HEK293T (cell line): Measurements from ENCODE around the gene CSNK2A3.

ENCODE experiments used
- CTCF ChIA-PET: fragments of 350-600 bp; formaldehyde crosslinking; extraction: SDS; loops from one replicate; lab custom pipeline; 2021; ENCODE audit warnings: antibody characterized with exemption, inconsistent platforms; lab: Yijun Ruan, JAX
- POLR2A ChIA-PET: fragments of 350-600 bp; formaldehyde crosslinking; extraction: SDS; loops from one replicate; lab custom pipeline; 2020; ENCODE audit warnings: antibody characterized with exemption, inconsistent platforms; lab: Yijun Ruan, JAX
- DNase-seq: peaks from one replicate; pipeline ENCODE4 v3.0.0; 2012; ENCODE audit warnings: mixed read lengths; ENCODE audit errors: extremely low spot score
- ARNT ChIP-seq: fragments of 450-650 bp; IDR thresholded peaks from 2 replicates; pipeline ENCODE4 v1.6.1; 2017; ENCODE audit warnings: mild to moderate bottlenecking
- BHLHE40 ChIP-seq: fragments of 450-650 bp; IDR thresholded peaks from 2 replicates; pipeline ENCODE4 v1.6.1; 2016; ENCODE audit warnings: mild to moderate bottlenecking, moderate library complexity, borderline replicate concordance
- CTBP1 ChIP-seq: fragments of 450-650 bp; IDR thresholded peaks from 2 replicates; pipeline ENCODE4 v1.6.1; 2016; ENCODE audit warnings: borderline replicate concordance
- ELF4 ChIP-seq: fragments of 450-650 bp; IDR thresholded peaks from 2 replicates; pipeline ENCODE4 v1.6.1; 2017; ENCODE audit warnings: antibody characterized with exemption
- FOXA1 ChIP-seq: fragments of 450-650 bp; IDR thresholded peaks from 2 replicates; pipeline ENCODE4 v1.6.1; 2016; ENCODE audit warnings: mild to moderate bottlenecking
- FOXK2 ChIP-seq: fragments of 450-650 bp; IDR thresholded peaks from 2 replicates; pipeline ENCODE4 v1.6.1; 2016; ENCODE audit warnings: mild to moderate bottlenecking
- FOXM1 ChIP-seq: fragments of 450-650 bp; IDR thresholded peaks from 2 replicates; pipeline ENCODE4 v1.6.1; 2017; ENCODE audit warnings: mild to moderate bottlenecking, borderline replicate concordance
- HDGF ChIP-seq: fragments of 450-650 bp; IDR thresholded peaks from 2 replicates; pipeline ENCODE4 v1.6.1; 2017; ENCODE audit warnings: antibody characterized with exemption, borderline replicate concordance
- L3MBTL2 ChIP-seq: fragments of 450-650 bp; conservative IDR thresholded peaks from 2 replicates; pipeline ENCODE4 v1.6.1; 2016; ENCODE audit warnings: mild to moderate bottlenecking
- LEF1 ChIP-seq: fragments of 450-650 bp; IDR thresholded peaks from 2 replicates; pipeline ENCODE4 v1.6.1; 2017; ENCODE audit warnings: mild to moderate bottlenecking, borderline replicate concordance
- NFRKB ChIP-seq: fragments of 450-650 bp; IDR thresholded peaks from 2 replicates; pipeline ENCODE4 v1.6.1; 2016; ENCODE audit warnings: mild to moderate bottlenecking, moderate library complexity
- PKNOX1 ChIP-seq: fragments of 450-650 bp; IDR thresholded peaks from 2 replicates; pipeline ENCODE4 v1.6.1; 2016
- SP1 ChIP-seq: fragments of 450-650 bp; IDR thresholded peaks from 2 replicates; pipeline ENCODE4 v1.6.1; 2017
- SUZ12 ChIP-seq: fragments of 450-650 bp; IDR thresholded peaks from 2 replicates; pipeline ENCODE4 v1.6.1; 2016; ENCODE audit warnings: mild to moderate bottlenecking
- TARDBP ChIP-seq: fragments of 450-650 bp; IDR thresholded peaks from 2 replicates; pipeline ENCODE4 v1.6.1; 2016
- ZNF384 ChIP-seq: fragments of 450-650 bp; IDR thresholded peaks from 2 replicates; pipeline ENCODE4 v1.6.1; 2016

Gene CSNK2A3

GRCh38 chr11:11344045-11344444 is 9.0 kb downstream of the CSNK2A3 start:
- CTCF ChIA-PET, result no interaction called here

DNA sequence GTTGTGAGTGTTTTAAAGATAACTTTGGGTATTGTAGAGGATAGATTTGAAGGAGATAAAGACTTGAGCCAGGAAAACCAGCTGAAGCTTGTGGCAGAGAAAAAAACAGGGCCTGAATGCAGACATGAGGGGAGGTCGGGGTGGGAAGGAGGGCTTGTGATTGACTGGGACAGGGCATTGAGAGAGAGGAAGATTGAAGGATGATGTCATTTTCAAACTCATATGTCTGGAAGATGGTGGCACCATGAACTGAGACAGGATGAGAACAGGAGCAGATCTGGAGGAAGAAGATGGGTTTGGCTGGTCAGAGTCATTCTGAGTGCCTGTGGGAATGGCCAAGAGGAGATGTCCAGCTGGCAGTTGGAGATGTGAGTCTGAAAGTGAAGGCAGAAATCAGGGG is 14.7 kb downstream of the CSNK2A3 start:
- DNase-seq, result no peak
- CTCF ChIA-PET, result no interaction called here
- TF ChIP-seq FOXA1, result no peak
- no peak for TF ChIP-seq FOXK2
- TF ChIP-seq SP1, result no peak
- TF ChIP-seq LEF1, result no peak
- no peak for TF ChIP-seq ARNT
- TF ChIP-seq HDGF, result no peak
- TF ChIP-seq PKNOX1, result no peak
- TF ChIP-seq FOXM1, result no peak
- no peak for TF ChIP-seq BHLHE40
- no peak for TF ChIP-seq L3MBTL2
- no peak for TF ChIP-seq ZNF384
- POLR2A ChIA-PET, result no interaction called here

More at GRCh38 chr11:11344045-11344444, 9.0 kb downstream of the CSNK2A3 start:
- POLR2A ChIA-PET, result no interaction called here
- no peak for TF ChIP-seq ZNF384
- TF ChIP-seq PKNOX1, result no peak
- no peak for TF ChIP-seq L3MBTL2
- no peak for TF ChIP-seq SP1
- no peak for TF ChIP-seq FOXA1
- no peak for TF ChIP-seq FOXM1
- DNase-seq, result no peak

GRCh38 chr11:11336664-11337063 is 16.4 kb downstream of the CSNK2A3 start:
- DNase-seq, result no peak
- ChIA-PET POLR2A (no interaction called here), CTCF (no interaction called here)
- TF ChIP-seq ELF4 (no peak), SP1 (no peak), NFRKB (no peak), TARDBP (no peak), HDGF (no peak), FOXK2 (no peak), L3MBTL2 (no peak), ZNF384 (no peak), FOXM1 (no peak), CTBP1 (no peak), LEF1 (no peak), SUZ12 (no peak), FOXA1 (no peak), BHLHE40 (no peak), ARNT (no peak), PKNOX1 (no peak)

GRCh38 chr11:11335043-11335442 is 18.0 kb downstream of the CSNK2A3 start:
- DNase-seq, result no peak
- ChIA-PET POLR2A (no interaction called here), CTCF (no interaction called here)
- TF ChIP-seq TARDBP (no peak), FOXM1 (no peak), FOXK2 (no peak), ARNT (no peak), ELF4 (no peak), SUZ12 (no peak), LEF1 (no peak), ZNF384 (no peak), CTBP1 (no peak), SP1 (no peak), NFRKB (no peak), FOXA1 (no peak), BHLHE40 (no peak), PKNOX1 (no peak), HDGF (no peak), L3MBTL2 (no peak)

GRCh38 chr11:11334607-11335006 is 18.4 kb downstream of the CSNK2A3 start:
- TF ChIP-seq FOXM1 (no peak), ZNF384 (no peak), ARNT (no peak), ELF4 (no peak), FOXA1 (no peak), FOXK2 (no peak), SUZ12 (no peak), PKNOX1 (no peak), CTBP1 (no peak), L3MBTL2 (no peak), NFRKB (no peak), HDGF (no peak), BHLHE40 (no peak)
- CTCF ChIA-PET, result no interaction called here
- no peak for DNase-seq
- POLR2A ChIA-PET, result no interaction called here
